HG03045 (cell line): Measurements from ENCODE around the gene WDFY3.

ENCODE experiments used
- ATAC-seq: cut with Tn5 transposase; IDR thresholded peaks from one replicate; pipeline ENCODE4 v1.9.1; 2021; ENCODE audit warnings: mild to moderate bottlenecking, moderate library complexity; ENCODE audit not compliant: unreplicated experiment

Gene WDFY3

GRCh38 chr4:84804136-84804535 lies 162.4 kb downstream of the WDFY3 start:
- ATAC-seq, result no peak

GRCh38 chr4:84803720-84804119 lies 162.8 kb downstream of the WDFY3 start:
- ATAC-seq, result no peak

GRCh38 chr4:84803116-84803515 lies 163.4 kb downstream of the WDFY3 start:
- ATAC-seq, result no peak

- ATAC-seq, result no peak
These were observed 166.2 kb downstream of the WDFY3 start for GRCh38 chr4:84800256-84800655.

- no peak for ATAC-seq
These were observed 167.2 kb downstream of the WDFY3 start for GRCh38 chr4:84799318-84799717.

GRCh38 chr4:84796394-84796793 lies 170.1 kb downstream of the WDFY3 start:
- no peak for ATAC-seq

- ATAC-seq, result no peak
These were observed 173.9 kb downstream of the WDFY3 start for GRCh38 chr4:84792366-84793301.

- no peak for ATAC-seq
These were observed 175.5 kb downstream of the WDFY3 start for GRCh38 chr4:84790769-84791565.

- ATAC-seq, result no peak
These were observed 180.0 kb downstream of the WDFY3 start for GRCh38 chr4:84786478-84786877.

GRCh38 chr4:84782517-84782916 lies 184.0 kb downstream of the WDFY3 start:
- no peak for ATAC-seq

- no peak for ATAC-seq
These were observed 185.8 kb downstream of the WDFY3 start for GRCh38 chr4:84780719-84781118.

- ATAC-seq, result no peak
These were observed 188.4 kb downstream of the WDFY3 start for GRCh38 chr4:84778041-84778440.

GRCh38 chr4:84767168-84767567 lies 199.3 kb downstream of the WDFY3 start:
- no peak for ATAC-seq

- no peak for ATAC-seq
These were observed 213.0 kb downstream of the WDFY3 start for GRCh38 chr4:84753321-84753972.

- no peak for ATAC-seq
These were observed 214.8 kb downstream of the WDFY3 start for GRCh38 chr4:84751707-84752106.

GRCh38 chr4:84750960-84751283 lies 215.6 kb downstream of the WDFY3 start:
- no peak for ATAC-seq

GRCh38 chr4:84750260-84750959 lies 216.1 kb downstream of the WDFY3 start:
- ATAC-seq, result peak; percentile 67

- ATAC-seq, result no peak
These were observed 226.4 kb downstream of the WDFY3 start for GRCh38 chr4:84740057-84740456.

GRCh38 chr4:84738622-84739021 lies 227.9 kb downstream of the WDFY3 start:
- ATAC-seq, result no peak

GRCh38 chr4:84737656-84738055 lies 228.8 kb downstream of the WDFY3 start:
- ATAC-seq, result no peak

GRCh38 chr4:84734037-84734436 lies 232.5 kb downstream of the WDFY3 start:
- no peak for ATAC-seq
